Stimulated activated naive CD8-positive, alpha-beta T cell treated with anti-CD3 and anti-CD28 coated beads, Interleukin-15, amount 100 ng/mL, for 72 hours (primary cell): ENCODE measurements around the gene GLCE.
"Not testable (repeated sequence)": the region's sequence is repeated elsewhere in the genome, so short reads cannot be mapped to it uniquely, and the experiment has no call there.

Experiments
- ATAC-seq: fragments of 150-1000 bp; cut with Tn5 transposase; 2 replicates; pipeline ENCODE4 v1.10.0; 2021; ENCODE audit warnings: mild to moderate bottlenecking, moderate library complexity
- DNase-seq, 2 donors: peaks; one replicate each; pipeline ENCODE4 v3.0.0; 2021 to 2022
- H3K27ac Mint-ChIP-seq, 2 donors: one replicate each; pipeline ENCODE4 v1.8.0; 2022; ENCODE audit warnings: mild to moderate bottlenecking in 2 of 2, mixed read lengths in 2 of 2, moderate library complexity in 2 of 2
- H3K27me3 Mint-ChIP-seq: one replicate; pipeline ENCODE4 v1.8.0; 2022; ENCODE audit warnings: mixed read lengths
- H3K4me1 Mint-ChIP-seq: one replicate; pipeline ENCODE4 v1.8.0; 2022; ENCODE audit warnings: mild to moderate bottlenecking, mixed read lengths
- H3K4me3 Mint-ChIP-seq, 2 donors: one replicate each; pipeline ENCODE4 v1.8.0; 2022; ENCODE audit warnings: mild to moderate bottlenecking in 2 of 2, mixed read lengths in 2 of 2, moderate library complexity in 1 of 2
- H3K9me3 Mint-ChIP-seq, 2 donors: one replicate each; pipeline ENCODE4 v1.8.0; 2022; ENCODE audit warnings: mixed read lengths in 2 of 2

The GLCE gene

DNA sequence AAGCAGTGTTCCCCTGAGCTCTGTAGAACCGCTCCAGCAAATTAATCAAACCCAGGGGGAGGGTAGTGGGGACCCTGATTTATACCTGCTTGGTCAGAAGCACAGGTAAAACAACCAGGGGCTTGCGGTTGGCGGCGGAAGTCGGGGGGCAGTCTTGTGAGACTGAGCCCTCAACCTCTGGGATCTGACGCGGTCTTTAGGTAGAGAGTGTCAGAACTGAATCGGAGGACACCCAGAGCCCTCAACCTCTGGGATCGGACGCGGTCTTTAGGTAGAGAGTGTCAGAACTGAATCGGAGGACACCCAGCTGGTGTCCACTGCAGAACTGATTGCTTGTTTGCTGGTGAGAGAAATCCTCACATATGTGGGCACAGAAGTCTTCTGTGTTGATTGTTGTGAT, 125.4 kb downstream of the GLCE start:
- no peak overlapping the region for H3K4me3 Mint-ChIP-seq
- peak overlapping the region in 1 of 2 donors; percentile 22 for H3K27ac Mint-ChIP-seq
- H3K27me3 Mint-ChIP-seq, result no peaks in the 10 kb centered on the region
- ATAC-seq (no peak), DNase-seq (no peak)
- H3K4me1 Mint-ChIP-seq, result no peaks in the 10 kb centered on the region
- H3K9me3 Mint-ChIP-seq, result no peaks in the 10 kb centered on the region

DNA sequence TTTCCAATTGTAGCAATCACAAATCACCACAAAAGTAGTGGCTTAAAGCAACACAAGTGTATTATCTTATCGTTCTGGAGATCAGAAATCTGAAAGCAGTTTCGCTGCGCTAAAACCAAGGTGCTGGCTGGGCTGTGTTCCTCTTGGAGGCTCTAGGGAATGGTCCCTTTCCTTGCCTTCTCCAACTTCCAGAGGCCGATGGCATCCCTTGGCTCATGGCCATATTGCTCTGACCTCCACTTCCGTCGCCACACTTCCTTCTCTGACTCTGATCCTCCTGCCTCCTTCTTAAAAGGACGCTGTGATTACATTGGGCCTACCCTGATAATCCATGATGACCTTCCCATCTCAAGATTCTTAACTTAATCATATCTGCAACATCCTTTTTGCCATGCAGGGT, 127.6 kb downstream of the GLCE start:
- H3K27ac Mint-ChIP-seq, result no peak overlapping the region
- ATAC-seq (no peak), DNase-seq (no peak)
- H3K9me3 Mint-ChIP-seq, result no peaks in the 10 kb centered on the region
- H3K27me3 Mint-ChIP-seq, result no peaks in the 10 kb centered on the region
- H3K4me3 Mint-ChIP-seq, result no peak overlapping the region
- H3K4me1 Mint-ChIP-seq, result no peaks in the 10 kb centered on the region

DNA sequence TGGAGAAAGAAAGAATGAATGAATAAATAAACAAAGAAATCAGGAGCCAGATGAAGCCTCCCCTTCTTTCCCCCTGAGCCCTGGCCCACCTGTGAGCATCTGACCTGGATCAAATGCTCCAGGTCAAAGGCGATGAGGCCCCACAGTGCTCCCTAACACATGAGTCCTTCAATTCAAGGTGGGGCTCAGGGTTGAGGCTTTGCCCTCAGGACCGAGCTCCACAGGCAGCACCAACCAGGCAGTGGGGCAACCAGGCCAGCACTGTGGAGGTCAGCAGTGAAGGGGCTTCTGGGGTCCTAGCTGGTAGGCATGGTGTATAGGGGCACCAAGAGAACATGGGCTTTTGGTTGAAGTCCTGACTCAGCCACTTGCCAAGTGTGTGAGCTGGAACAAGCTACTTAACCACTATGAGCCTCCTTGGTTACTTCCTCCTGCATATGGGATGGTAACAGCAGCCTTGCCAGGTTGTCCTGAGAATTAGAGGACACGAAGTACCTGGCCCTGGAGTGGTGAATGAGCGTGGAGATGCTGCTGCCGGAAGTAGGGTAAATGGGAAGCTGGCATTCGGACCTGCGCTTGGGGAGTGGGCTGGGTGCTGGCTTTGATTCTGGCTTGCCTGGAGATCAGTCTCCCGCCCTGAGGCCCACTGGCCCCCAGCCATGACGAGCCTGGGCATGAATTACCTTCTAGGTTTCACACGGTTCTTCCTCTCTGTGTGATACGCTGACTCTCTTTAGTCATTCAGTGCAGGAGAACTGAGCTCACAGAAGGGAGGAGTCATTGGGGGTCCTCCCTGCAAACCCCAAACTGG, 128.3 kb downstream of the GLCE start:
- DNase-seq (no peak), ATAC-seq (no peak)
- Mint-ChIP-seq H3K27me3 (no peaks in the 10 kb centered on the region), H3K4me3 (no peak overlapping the region), H3K27ac (peak overlapping the region in 1 of 2 donors; percentile 23), H3K4me1 (no peaks in the 10 kb centered on the region), H3K9me3 (no peaks in the 10 kb centered on the region)

GRCh38 chr15:69289342-69290146, 129.1 kb downstream of the GLCE start:
- H3K4me3 Mint-ChIP-seq, result no peak overlapping the region

GRCh38 chr15:69290346-69291164, 130.1 kb downstream of the GLCE start:
- peaks cover 7% of the 10 kb centered on the region for H3K27me3 Mint-ChIP-seq
- H3K27ac Mint-ChIP-seq, result no peak overlapping the region
- no peaks in the 10 kb centered on the region for H3K9me3 Mint-ChIP-seq
- DNase-seq, result no peak
- H3K4me1 Mint-ChIP-seq, result no peaks in the 10 kb centered on the region
- ATAC-seq, result no peak
- no peak overlapping the region for H3K4me3 Mint-ChIP-seq

More at GRCh38 chr15:69289342-69290146, 129.1 kb downstream of the GLCE start:
- Mint-ChIP-seq H3K9me3 (no peaks in the 10 kb centered on the region), H3K27ac (peak overlapping the region in 1 of 2 donors; percentile 23), H3K27me3 (peaks cover under 1% of the 10 kb centered on the region), H3K4me1 (no peaks in the 10 kb centered on the region)
- DNase-seq (no peak), ATAC-seq (no peak)

- not testable (repeated sequence) for DNase-seq, H3K9me3 Mint-ChIP-seq, H3K4me1 Mint-ChIP-seq, H3K27ac Mint-ChIP-seq, H3K4me3 Mint-ChIP-seq, ATAC-seq
- peaks cover 18% of the 10 kb centered on the region for H3K27me3 Mint-ChIP-seq
These were observed 131.2 kb downstream of the GLCE start for GRCh38 chr15:69291651-69292050.

- Mint-ChIP-seq H3K9me3 (no peaks in the 10 kb centered on the region), H3K27me3 (peaks cover 30% of the 10 kb centered on the region)
- DNase-seq, result no peak
These were observed 132.5 kb downstream of the GLCE start for GRCh38 chr15:69292826-69293420.

GRCh38 chr15:69293741-69294615, 133.5 kb downstream of the GLCE start:
- H3K27ac Mint-ChIP-seq, result no peak overlapping the region
- ATAC-seq, result no peak
- no peak overlapping the region for H3K4me3 Mint-ChIP-seq

More at GRCh38 chr15:69292826-69293420, 132.5 kb downstream of the GLCE start:
- Mint-ChIP-seq H3K4me3 (no peak overlapping the region), H3K27ac (no peak overlapping the region), H3K4me1 (no peaks in the 10 kb centered on the region)
- ATAC-seq, result no peak

DNA sequence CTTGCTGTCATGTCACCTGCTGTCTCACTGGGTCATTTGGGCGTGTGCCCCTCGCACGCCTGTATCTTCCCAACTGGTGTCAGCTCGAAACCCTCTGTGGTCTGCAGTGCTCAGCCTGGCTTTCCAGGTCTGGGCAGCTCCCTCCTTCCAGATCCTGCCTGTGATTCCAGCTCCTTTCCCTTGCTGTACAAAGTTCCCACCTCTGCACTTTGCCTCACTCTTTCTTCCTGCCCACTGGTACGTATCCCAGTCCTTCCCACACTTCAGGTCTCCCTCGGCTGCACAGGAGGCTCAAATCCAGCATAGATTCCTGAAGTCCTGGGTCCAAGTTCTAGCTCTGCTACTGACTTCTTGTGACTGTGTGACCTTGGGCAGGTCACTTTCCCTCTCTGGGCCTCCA, 136.2 kb downstream of the GLCE start:
- no peak overlapping the region for H3K4me3 Mint-ChIP-seq
- H3K4me1 Mint-ChIP-seq, result peaks cover 7% of the 10 kb centered on the region
- ATAC-seq (no peak), DNase-seq (no peak)
- H3K27me3 Mint-ChIP-seq, result peaks cover 66% of the 10 kb centered on the region
- no peak overlapping the region for H3K27ac Mint-ChIP-seq
- no peaks in the 10 kb centered on the region for H3K9me3 Mint-ChIP-seq

More at GRCh38 chr15:69293741-69294615, 133.5 kb downstream of the GLCE start:
- H3K4me1 Mint-ChIP-seq, result no peaks in the 10 kb centered on the region
- no peak for DNase-seq
- H3K27me3 Mint-ChIP-seq, result peaks cover 41% of the 10 kb centered on the region
- no peaks in the 10 kb centered on the region for H3K9me3 Mint-ChIP-seq

DNA sequence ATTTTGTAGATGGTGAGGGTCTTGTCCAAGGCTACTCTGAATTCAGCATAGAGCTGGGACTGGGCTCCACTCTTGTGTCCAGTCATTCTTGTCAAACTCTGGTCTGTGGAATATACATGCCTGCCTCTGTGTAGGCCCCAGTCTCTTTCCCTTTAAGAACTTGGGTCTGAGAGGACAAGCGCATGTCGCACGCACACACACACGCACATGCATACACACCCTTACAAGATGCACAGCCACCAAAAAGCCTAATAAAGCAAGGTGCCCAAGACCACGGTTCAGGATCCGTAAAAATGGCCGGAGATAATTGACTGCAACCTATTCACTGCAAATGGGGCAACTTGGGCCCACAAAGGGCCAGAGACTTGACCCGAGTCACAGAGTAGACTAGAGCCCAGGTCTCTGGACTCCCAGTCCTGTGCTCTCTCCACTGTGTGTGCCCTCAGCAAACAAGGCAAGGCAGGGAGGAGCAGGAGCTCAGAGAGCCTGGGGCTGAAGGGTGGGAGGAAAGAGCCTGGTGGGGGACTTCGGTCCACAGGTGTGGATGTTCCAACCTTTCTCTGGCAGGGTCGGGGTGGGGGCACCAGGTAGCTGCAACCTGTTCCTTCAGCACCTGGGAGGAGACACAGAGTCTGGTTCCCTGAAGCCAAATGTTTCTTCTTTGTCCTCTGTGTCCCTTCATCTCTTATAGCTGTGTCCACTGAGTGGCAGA, 137.4 kb downstream of the GLCE start:
- H3K4me3 Mint-ChIP-seq, result peak overlapping the region in 1 of 2 donors; percentile 50
- no peaks in the 10 kb centered on the region for H3K9me3 Mint-ChIP-seq
- DNase-seq (no peak), ATAC-seq (no peak)
- no peak overlapping the region for H3K27ac Mint-ChIP-seq
- H3K27me3 Mint-ChIP-seq, result peaks cover 78% of the 10 kb centered on the region
- peaks cover 7% of the 10 kb centered on the region for H3K4me1 Mint-ChIP-seq

GRCh38 chr15:69298354-69298696, 137.9 kb downstream of the GLCE start:
- H3K4me1 Mint-ChIP-seq, result peaks cover 7% of the 10 kb centered on the region
- no peaks in the 10 kb centered on the region for H3K9me3 Mint-ChIP-seq
- ATAC-seq (no peak), DNase-seq (no peak)
- no peak overlapping the region for H3K27ac Mint-ChIP-seq
- H3K4me3 Mint-ChIP-seq, result peak overlapping the region in 1 of 2 donors; percentile 75
- H3K27me3 Mint-ChIP-seq, result peaks cover 83% of the 10 kb centered on the region

DNA sequence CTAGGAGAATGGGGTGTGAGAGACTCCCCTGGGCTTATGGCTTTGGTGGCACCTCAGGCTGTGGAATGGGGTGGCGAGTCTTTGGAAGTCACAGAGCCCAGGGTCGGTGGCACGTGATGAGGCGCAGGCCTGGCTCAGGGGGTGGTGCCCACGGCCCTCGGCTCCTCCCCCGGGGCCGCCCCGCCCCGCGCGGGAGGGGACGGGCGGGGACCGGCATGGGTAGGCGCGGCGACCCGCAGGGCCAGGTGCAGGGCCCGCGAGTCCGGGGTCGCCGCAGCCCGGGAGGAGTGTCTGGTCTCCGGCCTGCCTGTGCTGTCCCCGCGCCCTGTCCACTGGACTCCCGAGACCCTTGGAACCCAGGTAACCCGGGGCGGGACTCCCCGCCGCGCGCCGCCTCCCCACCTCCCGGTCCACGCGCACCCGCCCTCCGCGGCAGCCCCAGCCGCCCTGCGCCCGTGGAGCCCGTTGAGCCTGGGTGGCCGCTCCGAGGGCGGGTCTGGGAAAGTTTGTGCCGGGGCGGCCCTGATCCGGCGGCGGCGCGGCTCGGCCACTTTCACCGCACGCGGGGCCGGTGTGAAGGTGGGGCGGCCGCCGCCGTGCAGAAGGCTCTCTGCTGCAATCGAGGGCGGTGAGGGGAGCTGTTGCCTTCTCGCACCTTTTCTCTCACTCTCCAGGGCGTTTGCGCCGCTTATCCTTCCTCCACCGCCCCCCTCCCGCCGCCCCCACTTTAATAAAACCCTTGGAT, 138.4 kb downstream of the GLCE start, which contains the start of gene PAQR5:
TSS of gene PAQR5 (plus strand) at position 216 of the 745 bp plus-strand sequence. CDS start 61,169 bp downstream, outside the sequence.
- H3K4me3 Mint-ChIP-seq, result peak within 1 kb of the TSS; percentile 55 to 75
- peaks cover 88% of the 10 kb centered on the region for H3K27me3 Mint-ChIP-seq
- peaks cover 7% of the 10 kb centered on the region for H3K4me1 Mint-ChIP-seq
- H3K27ac Mint-ChIP-seq, result no peak within 1 kb of the TSS
- H3K9me3 Mint-ChIP-seq, result no peaks in the 10 kb centered on the region
- ATAC-seq (peak; percentile 51), DNase-seq (no peak)

DNA sequence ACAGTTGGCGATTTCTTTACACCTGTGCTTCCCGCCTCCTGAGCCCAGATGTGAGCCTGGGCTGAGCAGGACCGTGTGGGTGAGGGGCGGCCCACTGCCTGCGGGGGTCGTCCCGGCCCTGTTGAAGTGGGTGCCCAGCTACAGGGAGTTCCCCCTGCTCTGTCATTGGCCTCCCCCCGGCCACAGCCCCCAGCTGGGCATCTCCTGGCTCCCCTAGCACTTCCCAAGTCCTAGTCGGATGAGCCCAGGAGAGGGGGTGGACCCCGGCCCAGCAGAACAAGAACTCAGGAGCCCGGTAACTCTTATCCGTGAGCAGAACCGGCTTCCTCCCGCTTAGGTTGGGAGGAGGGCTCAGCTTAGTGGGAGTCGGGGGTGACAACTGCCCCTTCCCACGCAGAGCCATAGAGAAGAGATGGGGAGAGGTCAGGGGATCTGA, 139.0 kb downstream of the GLCE start:
- H3K27ac Mint-ChIP-seq, result no peak overlapping the region
- no peaks in the 10 kb centered on the region for H3K9me3 Mint-ChIP-seq
- peak overlapping the region; percentile 55 to 62 for H3K4me3 Mint-ChIP-seq
- H3K27me3 Mint-ChIP-seq, result peaks cover 87% of the 10 kb centered on the region
- peak; percentile 21 for ATAC-seq
- DNase-seq, result no peak
- H3K4me1 Mint-ChIP-seq, result peaks cover 7% of the 10 kb centered on the region
